Activated CD8-positive, alpha-beta T cell treated with anti-CD3 and anti-CD28 coated beads, Interleukin-2, amount 10 ng/mL, durations not matched to agents 7 days and 5 days (primary cell): ENCODE measurements around the gene ABCC3. TPM values are rescaled to one million over a fixed set of nuclear protein-coding genes. Genes with fewer than 3 reads are reported as not detected.

ENCODE experiments used
- ATAC-seq: fragments of 150-1000 bp; cut with Tn5 transposase; one replicate; pipeline ENCODE4 v1.10.0; 2021; ENCODE audit warnings: moderate library complexity
- CTCF ChIA-PET: fragments of 350-600 bp; sonication (Branson Sonifier 250); formaldehyde crosslinking; loops from one replicate; lab custom pipeline; 2021; ENCODE audit warnings: antibody characterized with exemption; lab: Charles Lee
- POLR2A ChIA-PET: fragments of 350-600 bp; sonication (Branson Sonifier 250); formaldehyde crosslinking; loops from one replicate; lab custom pipeline; 2021; ENCODE audit warnings: antibody characterized with exemption; lab: Charles Lee
- DNase-seq: peaks from one replicate; pipeline ENCODE4 v3.0.0-alpha.2; 2020
- H3K27ac Mint-ChIP-seq: one replicate; pipeline ENCODE4 v1.8.0; 2021; ENCODE audit warnings: mild to moderate bottlenecking, mixed read lengths
- H3K27me3 Mint-ChIP-seq: one replicate; pipeline ENCODE4 v1.8.0; 2021; ENCODE audit warnings: low read depth, mixed read lengths
- H3K36me3 Mint-ChIP-seq: one replicate; pipeline ENCODE4 v1.8.0; 2021; ENCODE audit warnings: low read depth, mixed read lengths
- H3K4me1 Mint-ChIP-seq: one replicate; pipeline ENCODE4 v1.8.0; 2021; ENCODE audit warnings: low read depth, mixed read lengths
- H3K4me3 Mint-ChIP-seq: one replicate; pipeline ENCODE4 v1.8.0; 2021; ENCODE audit warnings: mild to moderate bottlenecking, mixed read lengths
- H3K9me3 Mint-ChIP-seq: one replicate; pipeline ENCODE4 v1.8.0; 2022; ENCODE audit warnings: mixed read lengths; ENCODE audit not compliant: insufficient read depth
- total RNA-seq, 2 experiments: library from RNA; stranded (reverse); gene quantifications; one replicate each; pipeline ENCODE4 v1.2.3, GENCODE V29; 2021

Gene ABCC3
- total RNA-seq, 2 experiments from 2014 or later, result not detected

DNA sequence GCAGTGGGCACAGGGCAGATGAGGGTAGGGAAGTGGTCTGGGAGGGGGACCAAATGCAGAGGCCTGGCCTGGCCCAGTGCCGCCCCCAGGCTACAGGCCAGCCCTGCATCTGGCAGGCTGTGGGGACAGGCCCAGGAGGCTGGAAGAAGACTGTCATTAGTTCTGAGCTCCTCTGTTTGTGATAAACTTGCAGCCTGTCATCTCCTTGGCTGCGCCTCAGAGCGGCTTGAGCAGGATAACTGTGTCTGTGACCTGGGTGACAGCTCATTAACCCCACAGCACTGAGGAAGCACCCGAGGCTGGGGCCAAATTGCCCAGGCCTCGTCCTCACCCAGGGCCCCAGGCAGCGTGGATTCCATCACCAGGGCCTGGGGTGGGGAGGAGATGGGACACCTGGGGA, 23.9 kb downstream of the ABCC3 start:
- Mint-ChIP-seq H3K27ac (no peak overlapping the region), H3K27me3 (peaks cover 8% of the 10 kb centered on the region), H3K4me1 (peaks cover 15% of the 10 kb centered on the region), H3K9me3 (no peaks in the 10 kb centered on the region), H3K36me3 (no peaks in the 10 kb centered on the region), H3K4me3 (no peak overlapping the region)
- ATAC-seq, result no peak
- CTCF ChIA-PET, result no interaction called here
- no peak for DNase-seq
- POLR2A ChIA-PET, result no interaction called here

- ATAC-seq, result no peak
- Mint-ChIP-seq H3K4me1 (peaks cover 15% of the 10 kb centered on the region), H3K27ac (no peak overlapping the region), H3K36me3 (no peaks in the 10 kb centered on the region), H3K4me3 (no peak overlapping the region), H3K9me3 (no peaks in the 10 kb centered on the region), H3K27me3 (peaks cover 6% of the 10 kb centered on the region)
- ChIA-PET CTCF (no interaction called here), POLR2A (no interaction called here)
- DNase-seq, result no peak
Measured at GRCh38 chr17:50659179-50659578, 24.5 kb downstream of the ABCC3 start.

DNA sequence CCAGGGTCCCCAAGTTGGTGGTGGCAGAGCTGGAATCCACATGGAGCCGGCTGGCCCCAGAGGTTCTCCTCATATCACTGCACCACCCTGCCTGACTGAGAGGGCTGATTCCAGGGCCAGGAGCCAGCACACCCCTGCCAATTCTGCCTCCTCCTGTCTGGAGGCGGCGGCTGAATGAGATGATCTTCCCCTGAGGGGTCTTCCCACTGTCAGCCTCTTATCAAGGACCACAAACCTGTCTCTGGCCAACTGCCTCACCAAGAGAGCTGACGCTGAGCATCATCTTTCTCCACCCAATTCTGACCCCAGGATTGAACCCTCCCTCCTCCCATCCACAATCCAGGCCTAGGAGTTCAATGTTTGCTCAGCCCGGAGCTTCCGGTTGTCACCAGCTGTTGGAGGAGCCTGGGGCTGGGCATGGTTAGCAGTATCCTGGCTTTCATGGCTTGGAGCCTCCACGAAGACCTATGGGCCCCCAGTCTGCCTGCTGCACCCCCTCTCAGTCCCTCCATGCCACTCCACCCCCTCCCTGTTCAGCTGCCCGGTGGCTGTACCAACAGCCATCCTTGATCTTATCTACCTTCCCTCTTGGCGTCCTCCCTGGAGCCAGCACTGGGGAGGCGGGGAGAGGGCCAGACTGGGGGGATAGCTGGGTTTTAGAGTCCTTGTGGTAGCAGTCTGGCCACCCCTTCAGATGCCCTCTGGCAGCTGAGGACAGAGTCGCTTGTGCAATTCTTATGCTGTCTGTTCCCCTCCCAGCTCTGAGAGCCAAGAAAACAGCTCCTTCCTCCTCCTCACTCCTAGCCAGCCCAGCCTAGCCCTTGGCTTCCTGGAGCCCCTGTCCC, 25.6 kb downstream of the ABCC3 start:
- Mint-ChIP-seq H3K27me3 (peaks cover 2% of the 10 kb centered on the region), H3K9me3 (no peaks in the 10 kb centered on the region), H3K4me3 (no peak overlapping the region), H3K4me1 (peaks cover 15% of the 10 kb centered on the region), H3K27ac (no peak overlapping the region), H3K36me3 (no peaks in the 10 kb centered on the region)
- DNase-seq (no peak), ATAC-seq (no peak)
- CTCF ChIA-PET, result interaction anchor here (0.9 to 1.9 kb wide), 3 partner anchors 9 to 34 kb away, joined by 3 to 8 read pairs (median 4); no protein-coding TSS in a partner anchor
- POLR2A ChIA-PET, result no interaction called here

GRCh38 chr17:50660887-50661345, 26.2 kb downstream of the ABCC3 start:
- ChIA-PET POLR2A (no interaction called here), CTCF (interaction anchor here (0.9 to 1.9 kb wide), 3 partner anchors 9 to 35 kb away, joined by 3 to 8 read pairs (median 4); no protein-coding TSS in a partner anchor)
- Mint-ChIP-seq H3K4me1 (peaks cover 15% of the 10 kb centered on the region), H3K27me3 (peaks cover 2% of the 10 kb centered on the region), H3K27ac (peak overlapping the region; percentile 50), H3K9me3 (no peaks in the 10 kb centered on the region), H3K36me3 (no peaks in the 10 kb centered on the region), H3K4me3 (no peak overlapping the region)
- no peak for DNase-seq
- ATAC-seq, result no peak

DNA sequence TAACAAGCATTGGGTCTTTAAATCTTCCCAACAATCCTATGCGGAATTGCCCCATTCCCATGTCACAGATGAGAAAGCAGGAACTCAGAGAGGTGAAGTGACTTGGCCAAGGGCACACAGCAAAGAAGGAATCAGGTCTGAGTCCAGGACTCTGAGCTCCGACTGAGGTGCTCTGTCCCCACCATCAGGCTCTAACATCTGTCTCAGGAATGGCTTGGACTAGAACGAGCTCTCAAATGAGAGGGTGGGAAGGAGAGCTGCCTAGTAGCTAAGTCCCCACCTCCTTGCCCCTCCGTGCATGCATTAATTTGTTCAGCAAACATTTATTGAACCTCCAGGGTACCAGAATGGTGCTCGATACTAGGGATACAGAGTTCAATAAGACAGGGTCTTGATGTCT, 26.7 kb downstream of the ABCC3 start:
- Mint-ChIP-seq H3K27ac (peak overlapping the region; percentile 73), H3K4me3 (no peak overlapping the region), H3K36me3 (no peaks in the 10 kb centered on the region), H3K4me1 (peaks cover 15% of the 10 kb centered on the region), H3K9me3 (no peaks in the 10 kb centered on the region), H3K27me3 (peaks cover 2% of the 10 kb centered on the region)
- ChIA-PET POLR2A (interaction anchor here (0.7 kb wide), 1 partner anchor 596 kb away, joined by 3 read pairs; no protein-coding TSS in a partner anchor), CTCF (interaction anchor here (1.0 to 1.9 kb wide), 3 partner anchors 9 to 34 kb away, joined by 4 to 8 read pairs (median 4); no protein-coding TSS in a partner anchor)
- ATAC-seq (no peak), DNase-seq (no peak)

GRCh38 chr17:50661795-50662391, 27.2 kb downstream of the ABCC3 start:
- peaks cover 2% of the 10 kb centered on the region for H3K27me3 Mint-ChIP-seq
- CTCF ChIA-PET, result interaction anchor here (1.1 to 1.9 kb wide), 2 partner anchors 10 to 35 kb away, joined by 4 to 8 read pairs; no protein-coding TSS in a partner anchor
- no peak overlapping the region for H3K4me3 Mint-ChIP-seq
- H3K36me3 Mint-ChIP-seq, result no peaks in the 10 kb centered on the region
- DNase-seq, result peak; percentile 44
- POLR2A ChIA-PET, result interaction anchor here (0.7 kb wide), 1 partner anchor 596 kb away, joined by 3 read pairs; no protein-coding TSS in a partner anchor
- H3K4me1 Mint-ChIP-seq, result peaks cover 15% of the 10 kb centered on the region
- peak; percentile 47 for ATAC-seq
- H3K27ac Mint-ChIP-seq, result peak overlapping the region; percentile 73
- H3K9me3 Mint-ChIP-seq, result no peaks in the 10 kb centered on the region

- DNase-seq (no peak), ATAC-seq (no peak)
- ChIA-PET POLR2A (no interaction called here), CTCF (no interaction called here)
- no peaks in the 10 kb centered on the region for H3K36me3 Mint-ChIP-seq
- H3K27ac Mint-ChIP-seq, result no peak overlapping the region
- H3K4me1 Mint-ChIP-seq, result peaks cover 15% of the 10 kb centered on the region
- H3K4me3 Mint-ChIP-seq, result no peak overlapping the region
- H3K27me3 Mint-ChIP-seq, result peaks cover 2% of the 10 kb centered on the region
- no peaks in the 10 kb centered on the region for H3K9me3 Mint-ChIP-seq
Measured at GRCh38 chr17:50662632-50663225, 28.0 kb downstream of the ABCC3 start.

DNA sequence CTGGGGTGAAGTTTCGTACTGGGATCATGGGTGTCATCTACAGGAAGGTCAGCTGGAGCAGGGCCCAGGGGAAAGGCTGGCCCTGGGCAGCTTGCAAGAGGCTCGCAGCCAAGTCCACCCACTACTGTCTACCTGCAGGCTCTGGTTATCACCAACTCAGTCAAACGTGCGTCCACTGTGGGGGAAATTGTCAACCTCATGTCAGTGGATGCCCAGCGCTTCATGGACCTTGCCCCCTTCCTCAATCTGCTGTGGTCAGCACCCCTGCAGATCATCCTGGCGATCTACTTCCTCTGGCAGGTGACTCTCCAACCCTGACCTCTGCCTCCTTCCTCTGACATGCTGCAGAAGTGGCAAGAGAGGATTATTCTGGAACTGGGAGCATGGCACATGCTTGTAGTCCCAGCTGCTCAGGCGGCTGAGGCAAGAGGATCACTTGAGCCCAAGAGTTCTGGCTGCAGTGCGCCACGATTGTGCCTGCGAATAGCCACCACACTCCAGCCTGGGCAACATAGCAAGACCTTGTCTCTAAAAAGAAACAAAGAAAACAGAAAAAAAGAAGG, 29.2 kb downstream of the ABCC3 start:
- H3K27ac Mint-ChIP-seq, result peak overlapping the region; percentile 39
- DNase-seq, result no peak
- peaks cover 15% of the 10 kb centered on the region for H3K4me1 Mint-ChIP-seq
- H3K4me3 Mint-ChIP-seq, result no peak overlapping the region
- no peak for ATAC-seq
- H3K27me3 Mint-ChIP-seq, result no peaks in the 10 kb centered on the region
- POLR2A ChIA-PET, result no interaction called here
- no peaks in the 10 kb centered on the region for H3K9me3 Mint-ChIP-seq
- CTCF ChIA-PET, result no interaction called here
- no peaks in the 10 kb centered on the region for H3K36me3 Mint-ChIP-seq

DNA sequence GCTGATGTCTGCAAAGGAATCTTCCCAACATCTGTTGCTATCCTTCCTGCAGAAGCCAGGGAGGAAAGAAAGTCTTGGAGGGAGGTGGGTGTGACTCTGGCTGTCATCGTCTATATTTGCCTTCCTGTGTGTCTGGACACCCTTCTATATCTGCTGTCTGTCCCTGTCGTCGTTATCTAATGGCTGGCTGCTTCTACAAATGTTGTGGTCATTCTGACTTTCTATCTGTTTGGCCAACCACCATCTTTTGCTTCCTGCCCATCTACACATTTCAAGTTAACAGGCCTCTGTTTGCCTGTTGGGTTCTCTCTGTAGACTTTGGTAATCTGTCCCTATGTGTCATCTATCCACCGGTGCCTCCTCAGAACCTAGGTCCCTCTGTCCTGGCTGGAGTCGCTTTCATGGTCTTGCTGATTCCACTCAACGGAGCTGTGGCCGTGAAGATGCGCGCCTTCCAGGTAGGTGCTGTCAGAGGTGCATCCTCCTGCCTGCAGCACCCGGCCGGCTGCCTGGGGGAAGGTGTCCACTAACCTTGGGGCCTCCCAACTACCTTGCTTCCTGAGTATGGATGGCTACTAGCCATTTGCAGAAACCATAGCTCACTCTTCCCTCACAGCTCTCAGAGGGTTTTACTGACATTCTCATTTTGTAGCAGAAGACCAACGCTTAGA, 30.2 kb downstream of the ABCC3 start:
- POLR2A ChIA-PET, result no interaction called here
- H3K4me3 Mint-ChIP-seq, result no peak overlapping the region
- DNase-seq (no peak), ATAC-seq (no peak)
- H3K9me3 Mint-ChIP-seq, result no peaks in the 10 kb centered on the region
- peaks cover 15% of the 10 kb centered on the region for H3K4me1 Mint-ChIP-seq
- CTCF ChIA-PET, result no interaction called here
- no peak overlapping the region for H3K27ac Mint-ChIP-seq
- H3K27me3 Mint-ChIP-seq, result no peaks in the 10 kb centered on the region
- H3K36me3 Mint-ChIP-seq, result no peaks in the 10 kb centered on the region

- Mint-ChIP-seq H3K36me3 (no peaks in the 10 kb centered on the region), H3K9me3 (no peaks in the 10 kb centered on the region), H3K4me3 (no peak overlapping the region), H3K4me1 (peaks cover 15% of the 10 kb centered on the region), H3K27ac (no peak overlapping the region), H3K27me3 (no peaks in the 10 kb centered on the region)
- DNase-seq, result no peak
- ChIA-PET CTCF (no interaction called here), POLR2A (no interaction called here)
- ATAC-seq, result no peak
Measured at GRCh38 chr17:50665838-50666237, 31.2 kb downstream of the ABCC3 start.

GRCh38 chr17:50666316-50666715, 31.6 kb downstream of the ABCC3 start:
- CTCF ChIA-PET, result no interaction called here
- POLR2A ChIA-PET, result no interaction called here
- Mint-ChIP-seq H3K4me3 (no peak overlapping the region), H3K4me1 (peaks cover 10% of the 10 kb centered on the region), H3K27me3 (no peaks in the 10 kb centered on the region), H3K27ac (no peak overlapping the region), H3K36me3 (no peaks in the 10 kb centered on the region), H3K9me3 (no peaks in the 10 kb centered on the region)
- DNase-seq (no peak), ATAC-seq (no peak)
